GM12874 (cell line): ENCODE results near the gene FRAS1.

Source experiments
- TF ChIP-seq, protein P1 (sequence below): IDR thresholded peaks from 2 replicates; pipeline ENCODE4 v1.5.1; 2011; ENCODE audit warnings: low read depth, mild to moderate bottlenecking, control low read depth, low read length, moderate library complexity; ENCODE audit not compliant: insufficient read depth

The FRAS1 gene

DNA sequence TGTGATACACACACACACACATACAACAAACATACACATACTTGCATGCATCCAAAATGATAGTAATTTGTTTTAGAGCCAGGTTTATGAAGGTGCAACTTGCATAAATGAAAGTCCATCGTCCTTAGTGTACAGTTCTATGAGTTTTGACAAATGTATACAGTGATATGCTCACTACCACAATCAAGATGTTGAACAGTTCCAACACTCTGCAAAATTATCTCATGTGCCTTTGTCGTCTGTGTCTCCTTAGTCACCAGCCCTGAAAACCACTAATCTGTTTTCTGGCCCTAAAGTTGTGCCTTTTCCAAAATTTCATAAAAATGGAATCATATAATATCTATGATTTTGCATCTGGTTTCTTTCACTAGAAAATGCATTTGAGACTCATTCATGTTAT is 426.7 kb downstream of the FRAS1 start:
- TF ChIP-seq, protein P1, sequence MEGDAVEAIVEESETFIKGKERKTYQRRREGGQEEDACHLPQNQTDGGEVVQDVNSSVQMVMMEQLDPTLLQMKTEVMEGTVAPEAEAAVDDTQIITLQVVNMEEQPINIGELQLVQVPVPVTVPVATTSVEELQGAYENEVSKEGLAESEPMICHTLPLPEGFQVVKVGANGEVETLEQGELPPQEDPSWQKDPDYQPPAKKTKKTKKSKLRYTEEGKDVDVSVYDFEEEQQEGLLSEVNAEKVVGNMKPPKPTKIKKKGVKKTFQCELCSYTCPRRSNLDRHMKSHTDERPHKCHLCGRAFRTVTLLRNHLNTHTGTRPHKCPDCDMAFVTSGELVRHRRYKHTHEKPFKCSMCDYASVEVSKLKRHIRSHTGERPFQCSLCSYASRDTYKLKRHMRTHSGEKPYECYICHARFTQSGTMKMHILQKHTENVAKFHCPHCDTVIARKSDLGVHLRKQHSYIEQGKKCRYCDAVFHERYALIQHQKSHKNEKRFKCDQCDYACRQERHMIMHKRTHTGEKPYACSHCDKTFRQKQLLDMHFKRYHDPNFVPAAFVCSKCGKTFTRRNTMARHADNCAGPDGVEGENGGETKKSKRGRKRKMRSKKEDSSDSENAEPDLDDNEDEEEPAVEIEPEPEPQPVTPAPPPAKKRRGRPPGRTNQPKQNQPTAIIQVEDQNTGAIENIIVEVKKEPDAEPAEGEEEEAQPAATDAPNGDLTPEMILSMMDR = no peak

DNA sequence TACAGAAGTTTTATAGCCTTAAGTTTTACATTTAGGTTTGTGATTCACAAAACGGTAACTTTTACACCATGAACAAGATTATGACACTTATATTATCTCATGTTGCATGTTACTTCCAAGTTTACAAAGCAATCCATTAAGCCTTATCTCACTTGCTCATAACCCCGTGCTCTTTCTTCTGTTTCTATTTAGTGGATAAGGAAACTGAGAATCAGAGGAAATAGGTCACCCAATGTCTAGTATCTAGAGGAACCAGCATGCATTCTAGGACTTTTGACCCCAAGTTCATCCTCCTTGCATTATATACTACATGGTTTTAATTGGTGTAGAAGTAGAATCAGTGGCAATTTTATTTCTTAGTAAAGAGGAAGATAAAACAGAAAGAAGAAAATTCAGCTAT is 427.5 kb downstream of the FRAS1 start:
- TF ChIP-seq, protein P1 = no peak

DNA sequence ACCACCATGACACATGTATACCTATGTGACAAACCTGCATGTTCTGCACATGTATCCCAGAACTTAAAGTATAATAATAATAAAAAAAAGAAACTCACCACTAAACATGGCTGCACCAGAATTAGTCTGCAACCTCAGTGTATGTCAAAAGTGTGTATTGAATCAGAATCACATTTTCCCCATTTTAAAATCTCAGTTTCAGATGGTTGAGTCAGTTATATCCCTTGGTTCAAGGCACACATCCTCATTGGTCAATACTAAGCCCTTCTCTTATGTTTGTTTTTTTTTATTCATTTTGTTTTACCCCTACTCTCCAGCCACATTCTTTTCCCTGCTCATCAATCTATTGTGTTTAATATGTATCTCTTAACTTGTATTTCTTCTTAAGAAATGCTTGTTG is 436.6 kb downstream of the FRAS1 start:
- TF ChIP-seq, protein P1 = no peak

DNA sequence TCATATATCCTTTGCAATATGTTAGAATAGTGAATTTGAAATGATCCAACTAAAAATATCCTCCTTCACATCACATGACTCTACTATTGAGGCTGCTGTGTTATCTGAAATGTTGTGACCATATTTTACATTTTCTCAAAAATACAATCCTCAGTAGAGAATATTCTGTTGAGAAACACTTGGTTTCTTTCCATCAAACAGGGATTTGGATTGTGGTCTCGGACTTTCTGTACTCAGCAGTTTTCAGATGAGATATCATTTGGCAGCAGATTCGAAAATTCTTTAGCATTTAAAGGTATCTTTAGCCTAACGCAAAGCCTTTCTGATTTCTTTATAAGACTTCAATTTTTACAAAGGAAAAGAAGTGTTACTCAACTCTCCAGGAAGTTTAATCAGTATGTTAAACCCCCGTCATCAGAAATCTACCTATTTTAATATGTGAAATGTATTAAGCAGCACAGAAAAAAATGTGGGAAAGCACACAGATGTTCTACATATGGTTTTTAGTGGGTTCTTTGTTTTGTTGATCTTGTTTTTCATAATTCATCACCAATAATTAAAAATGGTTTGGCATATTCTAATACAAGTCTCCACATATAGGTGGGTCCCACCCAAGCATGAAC is 439.0 kb downstream of the FRAS1 start:
- TF ChIP-seq, protein P1 = no peak

DNA sequence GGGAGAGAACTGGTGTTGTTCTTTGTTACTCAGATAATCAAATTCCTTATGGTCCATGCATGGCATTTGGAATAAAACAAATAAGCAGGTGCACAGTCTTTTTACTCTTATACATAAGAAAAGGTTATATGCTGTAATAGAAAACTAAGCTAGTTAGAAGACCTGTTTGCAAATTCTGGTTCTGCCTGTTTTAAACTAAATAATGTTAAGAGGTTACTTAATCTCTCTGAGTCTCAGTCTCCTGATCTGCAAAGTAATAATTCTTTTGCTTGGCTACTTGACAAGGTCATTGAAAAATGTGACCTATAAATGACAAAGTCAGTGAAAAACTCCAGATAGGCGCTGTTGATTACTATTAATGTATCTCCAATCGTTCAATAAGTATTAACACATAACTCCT is 451.9 kb downstream of the FRAS1 start:
- TF ChIP-seq, protein P1 = no peak

DNA sequence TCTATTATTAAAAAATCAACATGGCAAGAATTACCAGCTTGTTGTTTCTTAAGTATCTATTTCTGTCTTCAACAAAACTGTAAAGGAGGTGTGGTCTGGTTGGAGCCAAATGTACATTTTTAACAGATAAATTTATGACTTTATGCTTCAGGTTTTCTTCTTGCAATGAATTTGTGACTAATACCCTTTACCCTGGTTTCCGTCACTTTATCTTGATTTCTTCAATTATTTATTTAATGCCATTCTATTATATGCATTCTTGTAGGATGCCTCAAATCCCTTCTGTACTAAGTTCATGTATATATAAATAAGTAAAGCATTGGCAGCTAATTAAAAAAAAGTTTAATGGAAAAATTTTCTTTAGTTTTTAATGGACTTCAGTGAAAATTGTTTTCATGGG is 453.0 kb downstream of the FRAS1 start:
- TF ChIP-seq, protein P1 = no peak

DNA sequence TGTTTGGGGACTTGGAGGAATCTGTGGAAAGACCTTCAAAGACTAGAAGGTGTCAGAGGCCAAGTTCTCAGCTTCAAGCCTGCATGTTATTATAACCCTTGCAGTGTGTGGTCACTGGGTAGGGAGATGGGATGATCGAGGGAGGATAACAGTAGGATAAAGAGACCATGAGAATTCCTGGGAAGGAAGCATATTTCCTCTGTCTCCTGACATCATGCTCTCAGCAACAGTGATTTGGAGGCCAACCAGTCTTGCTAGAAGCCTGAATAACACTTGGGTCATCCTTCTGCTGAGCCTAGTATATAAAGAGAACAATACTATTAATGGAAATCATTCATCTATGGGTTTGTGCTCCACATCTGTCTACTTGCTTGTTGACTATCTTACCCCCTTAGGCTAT is 453.6 kb downstream of the FRAS1 start:
- TF ChIP-seq, protein P1 = no peak

DNA sequence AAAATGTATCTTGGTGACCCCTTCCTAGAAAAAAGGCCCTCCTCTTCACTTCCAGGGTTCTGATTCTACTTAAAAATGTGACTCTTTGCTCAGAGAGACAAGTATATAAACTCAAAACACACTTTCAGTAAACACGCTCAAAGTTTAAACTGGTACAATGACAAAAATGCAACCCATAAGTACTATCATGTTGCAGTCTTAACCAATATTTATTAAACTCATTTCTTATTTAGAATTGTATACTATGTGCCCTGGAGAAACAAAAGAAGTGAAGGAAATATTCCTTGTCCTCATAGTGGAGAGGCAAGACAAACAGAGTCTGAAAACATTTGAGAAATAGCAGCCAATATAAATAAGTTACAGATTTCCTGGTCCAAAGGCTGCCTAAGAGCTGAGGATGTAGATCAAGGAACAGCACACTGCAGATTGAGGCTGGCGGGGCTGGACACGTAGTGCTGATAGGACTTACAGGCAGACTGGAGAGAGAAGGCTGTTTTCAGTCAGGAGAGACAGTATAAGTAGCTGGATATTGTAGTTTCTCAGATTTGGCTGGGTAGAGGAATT is 455.3 kb downstream of the FRAS1 start:
- TF ChIP-seq, protein P1 = no peak
